IMR-90 (cell line): Measurements from ENCODE around the gene CTAG1B. TPM values are rescaled to one million over a fixed set of nuclear protein-coding genes. Genes with fewer than 3 reads are reported as not detected.

Source experiments
- ATAC-seq: fragments of 200-7000 bp; cut with Tn5 transposase; 2 replicates; pipeline ENCODE4 v1.9.1; 2020; ENCODE audit warnings: low read depth, mild to moderate bottlenecking, moderate library complexity
- BruUV-seq: library from RNA; stranded (reverse); fragments of 400-500 nt; replicated peaks from 2 replicates; lab custom pipeline; 2021; lab: Mats Ljungman, UMichigan
- CTCF ChIA-PET: fragments of 300-600 bp; formaldehyde crosslinking; extraction: SDS; loops from one replicate; lab custom pipeline; 2021; ENCODE audit warnings: antibody characterized with exemption; lab: Yijun Ruan, JAX
- POLR2A ChIA-PET: fragments of 300-600 bp; sonication (Branson Sonifier 250); formaldehyde crosslinking; loops from one replicate; lab custom pipeline; 2022; ENCODE audit warnings: antibody characterized with exemption; ENCODE audit not compliant: unreplicated experiment; lab: Charles Lee
- DNase-seq: peaks from one replicate; pipeline ENCODE4 v3.0.0; 2013
- H2AFZ ChIP-seq: replicated peaks from 2 replicates; pipeline ENCODE3; 2013; ENCODE audit warnings: low read length, mild to moderate bottlenecking; ENCODE audit not compliant: poor library complexity
- H2AK5ac ChIP-seq: 2 replicates; pipeline ENCODE4 v1.6.1; 2013; ENCODE audit warnings: low read depth, low read length, inconsistent platforms
- H2AK9ac ChIP-seq: replicated peaks from 2 replicates; pipeline ENCODE3; 2013; ENCODE audit warnings: mild to moderate bottlenecking, low read depth, low read length, moderate library complexity; ENCODE audit not compliant: poor library complexity
- H2BK120ac ChIP-seq: 2 replicates; pipeline ENCODE4 v1.6.1; 2013; ENCODE audit warnings: low read depth, low read length, inconsistent platforms
- H2BK15ac ChIP-seq: 3 replicates; pipeline ENCODE4 v1.6.1; 2013; ENCODE audit warnings: low read depth, low read length, inconsistent platforms
- H2BK20ac ChIP-seq: 2 replicates; pipeline ENCODE4 v1.6.1; 2013; ENCODE audit warnings: low read depth, mild to moderate bottlenecking, inconsistent platforms, low read length, moderate library complexity
- H2BK5ac ChIP-seq: 2 replicates; pipeline ENCODE4 v1.6.1; 2013; ENCODE audit warnings: mild to moderate bottlenecking, low read depth, low read length, inconsistent platforms; ENCODE audit not compliant: poor library complexity, severe bottlenecking
- H3K14ac ChIP-seq: replicated peaks from 2 replicates; pipeline ENCODE4 v1.6.1; 2013; ENCODE audit warnings: low read depth, low read length, inconsistent platforms
- H3K18ac ChIP-seq: 2 replicates; pipeline ENCODE4 v1.6.1; 2013; ENCODE audit warnings: low read depth, low read length, control low read depth
- H3K23ac ChIP-seq: 2 replicates; pipeline ENCODE4 v1.6.1; 2013; ENCODE audit warnings: low read depth, low read length, inconsistent platforms
- H3K27ac ChIP-seq: 2 replicates; pipeline ENCODE4 v1.5.1; 2013; ENCODE audit warnings: mild to moderate bottlenecking, control low read depth, low read length; ENCODE audit not compliant: insufficient read depth
- H3K27me3 ChIP-seq: 2 replicates; pipeline ENCODE4 v1.6.1; 2013; ENCODE audit warnings: low read length; ENCODE audit not compliant: control insufficient read depth, insufficient read depth
- H3K36me3 ChIP-seq: 2 replicates; pipeline ENCODE4 v1.6.1; 2013; ENCODE audit warnings: low read length, mixed read lengths; ENCODE audit not compliant: control insufficient read depth, insufficient read depth
- H3K4ac ChIP-seq: 2 replicates; pipeline ENCODE4 v1.6.1; 2013; ENCODE audit warnings: low read depth, low read length, inconsistent platforms
- H3K4me1 ChIP-seq: 2 replicates; pipeline ENCODE4 v1.6.1; 2013; ENCODE audit warnings: low read length, mixed read lengths; ENCODE audit not compliant: control insufficient read depth, insufficient read depth
- H3K4me2 ChIP-seq: 2 replicates; pipeline ENCODE4 v1.6.1; 2013; ENCODE audit warnings: low read depth, mild to moderate bottlenecking, control low read depth, low read length, moderate library complexity
- H3K4me3 ChIP-seq: 2 replicates; pipeline ENCODE4 v1.5.1; 2013; ENCODE audit warnings: low read depth, mild to moderate bottlenecking, control low read depth, low read length, moderate library complexity; ENCODE audit not compliant: insufficient read depth
- H3K56ac ChIP-seq: 2 replicates; pipeline ENCODE4 v1.6.1; 2013; ENCODE audit warnings: low read length, inconsistent platforms; ENCODE audit not compliant: insufficient read depth; ENCODE audit errors: extremely low read depth
- H3K79me1 ChIP-seq, 2 experiments: 2 replicates each; pipeline ENCODE4 v1.6.1; 2013; ENCODE audit warnings: low read length in 2 of 2, inconsistent platforms in 1 of 2, low read depth in 1 of 2
- H3K9ac ChIP-seq: 2 replicates; pipeline ENCODE4 v1.6.1; 2013; ENCODE audit warnings: low read depth, low read length, control low read depth
- H3K9me1 ChIP-seq: 2 replicates; pipeline ENCODE4 v1.6.1; 2013; ENCODE audit warnings: low read length, inconsistent platforms; ENCODE audit not compliant: insufficient read depth
- H3K9me3 ChIP-seq: 2 replicates; pipeline ENCODE4 v1.6.1; 2013; ENCODE audit warnings: low read length; ENCODE audit not compliant: control insufficient read depth, insufficient read depth
- H4K20me1 ChIP-seq: 2 replicates; pipeline ENCODE4 v1.6.1; 2013; ENCODE audit warnings: low read length, inconsistent platforms; ENCODE audit not compliant: insufficient read depth
- H4K5ac ChIP-seq: 2 replicates; pipeline ENCODE4 v1.6.1; 2013; ENCODE audit warnings: mild to moderate bottlenecking, low read depth, low read length, control low read depth
- H4K8ac ChIP-seq, 2 experiments: 2 replicates each; pipeline ENCODE4 v1.6.1; 2013; ENCODE audit warnings: low read depth in 2 of 2, low read length in 2 of 2, control low read depth in 1 of 2, inconsistent platforms in 1 of 2
- H4K91ac ChIP-seq: 2 replicates; pipeline ENCODE4 v1.6.1; 2013; ENCODE audit warnings: low read depth, low read length, inconsistent platforms; ENCODE audit not compliant: insufficient read depth
- BHLHE40 ChIP-seq: fragments of 150-350 bp; IDR thresholded peaks from 2 replicates; pipeline ENCODE4 v1.6.1; 2016; ENCODE audit warnings: mild to moderate bottlenecking, low read depth, low read length
- CEBPB ChIP-seq: IDR thresholded peaks from 2 replicates; pipeline ENCODE4 v1.6.1; 2012; ENCODE audit warnings: low read depth, low read length, improper control_type of control experiment
- CHD1 ChIP-seq: IDR thresholded peaks from 2 replicates; pipeline ENCODE4 v1.6.1; 2012; ENCODE audit warnings: low read depth, low read length, improper control_type of control experiment
- CTCF ChIP-seq: conservative IDR thresholded peaks from 2 replicates; pipeline ENCODE4 v1.5.1; 2012; ENCODE audit warnings: mild to moderate bottlenecking, low read depth, low read length, improper control_type of control experiment
- ELK1 ChIP-seq: fragments of 150-350 bp; IDR thresholded peaks from 2 replicates; pipeline ENCODE4 v1.6.1; 2016; ENCODE audit warnings: low read depth, mild to moderate bottlenecking, low read length, moderate library complexity, borderline replicate concordance
- FOS ChIP-seq: fragments of 150-350 bp; IDR thresholded peaks from 2 replicates; pipeline ENCODE4 v1.6.1; 2016; ENCODE audit warnings: low read depth, low read length
- MAFK ChIP-seq: IDR thresholded peaks from 2 replicates; pipeline ENCODE4 v1.6.1; 2012; ENCODE audit warnings: low read depth, low read length, improper control_type of control experiment
- MAZ ChIP-seq: IDR thresholded peaks from 2 replicates; pipeline ENCODE4 v1.6.1; 2012; ENCODE audit warnings: low read depth, mild to moderate bottlenecking, low read length, improper control_type of control experiment, moderate library complexity, borderline replicate concordance
- MXI1 ChIP-seq: IDR thresholded peaks from 2 replicates; pipeline ENCODE4 v1.6.1; 2012; ENCODE audit warnings: low read depth, mild to moderate bottlenecking, low read length, moderate library complexity, borderline replicate concordance
- NFE2L2 ChIP-seq: fragments of 150-350 bp; IDR thresholded peaks from 2 replicates; pipeline ENCODE4 v1.6.1; 2016; ENCODE audit warnings: low read depth, mild to moderate bottlenecking, low read length
- POLR2A ChIP-seq: IDR thresholded peaks from 2 replicates; pipeline ENCODE4 v1.6.1; 2012; ENCODE audit warnings: mild to moderate bottlenecking, low read depth, low read length
- RAD21 ChIP-seq: IDR thresholded peaks from 2 replicates; pipeline ENCODE4 v1.6.1; 2012; ENCODE audit warnings: low read length, improper control_type of control experiment
- RCOR1 ChIP-seq: IDR thresholded peaks from 2 replicates; pipeline ENCODE4 v1.6.1; 2012; ENCODE audit warnings: mild to moderate bottlenecking, low read length, improper control_type of control experiment; ENCODE audit not compliant: insufficient replicate concordance
- RFX5 ChIP-seq: IDR thresholded peaks from 2 replicates; pipeline ENCODE4 v1.8.0; 2012; ENCODE audit warnings: low read depth, mild to moderate bottlenecking, low read length, moderate library complexity
- SMC3 ChIP-seq: fragments of 150-350 bp; IDR thresholded peaks from 2 replicates; pipeline ENCODE4 v1.6.1; 2016; ENCODE audit warnings: low read depth, mild to moderate bottlenecking, antibody characterized with exemption, low read length, moderate library complexity
- WGBS, 2 experiments: methylation state at CpG; one replicate each; pipeline versions ENCODE4 v1.1.5 to v1.1.7; 2013; ENCODE audit warnings: missing lambda C conversion rate in 2 of 2; ENCODE audit not compliant: insufficient read length in 1 of 2; ENCODE audit errors: extremely low coverage in 2 of 2; 5-methylcytosine and 5-hydroxymethylcytosine counted together
- dilution Hi-C: fragments of 300-500 bp; cut with HindIII; formaldehyde crosslinking; loops from one replicate; pipeline ENCODE4 v1.14.3; 2018; ENCODE audit warnings: low sequenced_read_pairs; ENCODE audit not compliant: unreplicated experiment
- in situ Hi-C: fragments of 300-500 bp; cut with MboI; formaldehyde crosslinking; loops from 3 replicates; pipeline ENCODE4 v1.14.3; 2019; ENCODE audit warnings: low sequenced_read_pairs, inconsistent platforms, mixed read lengths
- intact Hi-C: fragments of 100-400 bp; cut with micrococcal nuclease; formaldehyde crosslinking; loops from 2 replicates; pipeline ENCODE4 v1.10.0; 2022
- polyA plus RNA-seq, 3 experiments: library from polyadenylated mRNA; depleted of rRNA; stranded (reverse); fragments of >200 nt; gene quantifications; 2 replicates each; pipeline ENCODE4 v1.2.3, GENCODE V29; 2012; ENCODE audit warnings: low replicate concordance in 1 of 3
- total RNA-seq: library from RNA; depleted of rRNA; stranded (reverse); fragments of >200 nt; gene quantifications from 2 replicates; pipeline ENCODE4 v1.2.3, GENCODE V29; 2012
- TF ChIP-seq, protein P1 (sequence below): fragments of 150-350 bp; IDR thresholded peaks from 2 replicates; pipeline ENCODE4 v1.6.1; 2017; ENCODE audit warnings: mild to moderate bottlenecking, antibody characterized with exemption, low read length, low read depth

Gene CTAG1B
- total and polyA plus RNA-seq, 2 of the 4 experiments (the other 2 are of a cell fraction): not detected

DNA sequence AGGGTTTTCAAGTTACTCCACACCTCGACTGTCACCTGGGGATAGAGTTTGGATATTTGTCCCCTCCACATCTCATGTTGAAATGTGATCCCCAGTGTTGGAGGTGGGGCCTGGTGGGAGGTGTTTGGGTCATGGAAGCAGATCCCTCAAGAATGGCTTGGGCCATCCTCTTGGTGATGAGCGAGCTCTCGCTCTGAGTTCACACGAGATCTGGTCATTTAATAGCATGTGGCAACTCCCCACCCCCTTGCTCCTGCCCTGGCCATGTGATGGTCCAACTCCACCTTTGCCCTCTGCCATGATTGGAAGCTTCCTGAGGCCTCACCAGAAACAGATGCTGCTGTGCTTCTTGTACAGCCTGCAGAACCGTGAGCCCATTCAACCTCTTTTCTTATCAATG lies 25.9 kb downstream of the CTAG1B start:
- Histone ChIP-seq H3K23ac (no peak overlapping the region), H3K56ac (no peak overlapping the region), H2BK5ac (no peak overlapping the region), H2AK5ac (no peak overlapping the region), H4K8ac (no peak overlapping the region), H4K20me1 (no peaks in the 10 kb centered on the region), H3K36me3 (no peaks in the 10 kb centered on the region), H3K9ac (no peak overlapping the region), H3K4me1 (no peaks in the 10 kb centered on the region; the same call in 1 of the 2 replicates), H3K18ac (no peak overlapping the region), H3K79me1 (no peaks in the 10 kb centered on the region), H3K9me3 (peaks cover 8% of the 10 kb centered on the region; the same call in 1 of the 2 replicates), H3K14ac (no peak overlapping the region), H3K27ac (no peak overlapping the region), H3K4me3 (no peak overlapping the region), H4K91ac (no peak overlapping the region), H2BK120ac (no peak overlapping the region), H3K27me3 (peaks cover 20% of the 10 kb centered on the region), H2BK15ac (no peak overlapping the region), H3K4ac (no peak overlapping the region), H3K4me2 (no peak overlapping the region), H2AFZ (no peak overlapping the region), H2BK20ac (no peak overlapping the region), H4K5ac (no peak overlapping the region), H3K9me1 (no peaks in the 10 kb centered on the region), H2AK9ac (no peak overlapping the region)
- intact Hi-C loops (no loop called here), dilution Hi-C loops (no loop called here), in situ Hi-C loops (loop anchor here (25.0 kb wide), 1 partner anchor 144 kb away; no protein-coding TSS in a partner anchor)
- CTCF ChIA-PET: no interaction called here
- TF ChIP-seq FOS (no peak), POLR2A (no peak), BHLHE40 (no peak), NFE2L2 (no peak), SMC3 (no peak), RFX5 (no peak), CTCF (no peak), MXI1 (no peak), ELK1 (no peak), RAD21 (no peak), MAFK (no peak), RCOR1 (no peak), MAZ (no peak), CEBPB (no peak), CHD1 (no peak)
- TF ChIP-seq, protein P1, sequence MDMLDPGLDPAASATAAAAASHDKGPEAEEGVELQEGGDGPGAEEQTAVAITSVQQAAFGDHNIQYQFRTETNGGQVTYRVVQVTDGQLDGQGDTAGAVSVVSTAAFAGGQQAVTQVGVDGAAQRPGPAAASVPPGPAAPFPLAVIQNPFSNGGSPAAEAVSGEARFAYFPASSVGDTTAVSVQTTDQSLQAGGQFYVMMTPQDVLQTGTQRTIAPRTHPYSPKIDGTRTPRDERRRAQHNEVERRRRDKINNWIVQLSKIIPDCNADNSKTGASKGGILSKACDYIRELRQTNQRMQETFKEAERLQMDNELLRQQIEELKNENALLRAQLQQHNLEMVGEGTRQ: no peak
- no TSS peak for BruUV-seq
- POLR2A ChIA-PET: no interaction called here
- ATAC-seq (no peak), DNase-seq (no peak)
- 84% methylated on average over 3 of the region's 5 CpGs; no CpG with 5 or more reads in 1 of the 2 experiments for WGBS, 2 experiments
